H9 (cell line): Measurements from ENCODE around the gene MGAT5. TPM values are rescaled to one million over a fixed set of nuclear protein-coding genes. Genes with fewer than 3 reads are reported as not detected.

Experiments
- DNase-seq: peaks from one replicate; pipeline ENCODE4 v3.0.0-alpha.2; 2017
- H2AFZ ChIP-seq: one replicate; pipeline ENCODE4 v1.6.1; 2013; ENCODE audit warnings: mild to moderate bottlenecking, low read length, control low read depth, moderate library complexity
- H2AK5ac ChIP-seq: 2 replicates; pipeline ENCODE4 v1.6.1; 2013; ENCODE audit warnings: low read length, control low read depth, mixed read lengths; ENCODE audit not compliant: insufficient read length
- H2BK120ac ChIP-seq: one replicate; pipeline ENCODE4 v1.6.1; 2013; ENCODE audit warnings: low read depth, mild to moderate bottlenecking, low read length, control low read depth, inconsistent platforms; ENCODE audit not compliant: poor library complexity, severe bottlenecking
- H2BK12ac ChIP-seq: 2 replicates; pipeline ENCODE4 v1.6.1; 2013; ENCODE audit warnings: low read length, control low read depth, mixed read lengths, low read depth; ENCODE audit not compliant: insufficient read length
- H2BK15ac ChIP-seq: 2 replicates; pipeline ENCODE4 v1.6.1; 2013; ENCODE audit warnings: low read depth, low read length, control low read depth
- H2BK20ac ChIP-seq: one replicate; pipeline ENCODE4 v1.6.1; 2013; ENCODE audit warnings: low read depth, mild to moderate bottlenecking, low read length, control low read depth, inconsistent platforms; ENCODE audit not compliant: poor library complexity, severe bottlenecking
- H2BK5ac ChIP-seq: 2 replicates; pipeline ENCODE4 v1.6.1; 2013; ENCODE audit warnings: low read length, control low read depth, mixed read lengths; ENCODE audit not compliant: insufficient read length
- H3K14ac ChIP-seq: 2 replicates; pipeline ENCODE4 v1.6.1; 2013; ENCODE audit warnings: low read length, control low read depth; ENCODE audit not compliant: insufficient read depth
- H3K18ac ChIP-seq: 2 replicates; pipeline ENCODE4 v1.6.1; 2013; ENCODE audit warnings: low read depth, mild to moderate bottlenecking, mixed read lengths, low read length, control low read depth; ENCODE audit not compliant: insufficient read length
- H3K23ac ChIP-seq: 2 replicates; pipeline ENCODE4 v1.6.1; 2013; ENCODE audit warnings: low read length, control low read depth, mixed read lengths, low read depth; ENCODE audit not compliant: insufficient read length
- H3K23me2 ChIP-seq: 2 replicates; pipeline ENCODE4 v1.6.1; 2013; ENCODE audit warnings: low read depth, mild to moderate bottlenecking, mixed read lengths, low read length, control low read depth; ENCODE audit not compliant: insufficient read length, poor library complexity, severe bottlenecking
- H3K27ac ChIP-seq: 2 replicates; pipeline ENCODE4 v1.5.1; 2013; ENCODE audit warnings: low read length, control low read depth, mixed read lengths, low read depth; ENCODE audit not compliant: insufficient read length
- H3K27me3 ChIP-seq: 2 replicates; pipeline ENCODE4 v1.6.1; 2013; ENCODE audit warnings: low read length, control low read depth, inconsistent platforms; ENCODE audit not compliant: insufficient read depth
- H3K4ac ChIP-seq: 2 replicates; pipeline ENCODE4 v1.6.1; 2013; ENCODE audit warnings: low read depth, mild to moderate bottlenecking, control low read depth, inconsistent platforms, low read length, moderate library complexity
- H3K4me1 ChIP-seq: 2 replicates; pipeline ENCODE4 v1.6.1; 2013; ENCODE audit warnings: low read length, control low read depth, inconsistent platforms; ENCODE audit not compliant: insufficient read depth
- H3K4me2 ChIP-seq: 2 replicates; pipeline ENCODE4 v1.6.1; 2013; ENCODE audit warnings: low read length, control low read depth, mixed read lengths; ENCODE audit not compliant: insufficient read length, insufficient read depth
- H3K56ac ChIP-seq: 2 replicates; pipeline ENCODE4 v1.6.1; 2013; ENCODE audit warnings: low read depth, mild to moderate bottlenecking, mixed read lengths, low read length, control low read depth; ENCODE audit not compliant: insufficient read length
- H3K79me1 ChIP-seq: 2 replicates; pipeline ENCODE4 v1.6.1; 2013; ENCODE audit warnings: low read depth, mild to moderate bottlenecking, moderate library complexity, low read length, control low read depth, inconsistent platforms; ENCODE audit not compliant: insufficient read depth, poor library complexity, severe bottlenecking
- H3K79me2 ChIP-seq: 2 replicates; pipeline ENCODE4 v1.6.1; 2013; ENCODE audit warnings: low read length, control low read depth, inconsistent platforms; ENCODE audit not compliant: insufficient read depth
- H3K9ac ChIP-seq: 2 replicates; pipeline ENCODE4 v1.6.1; 2013; ENCODE audit warnings: low read length, control low read depth, mixed read lengths; ENCODE audit not compliant: insufficient read length; ENCODE audit errors: extremely low read depth
- H3K9me3 ChIP-seq: one replicate; pipeline ENCODE4 v1.6.1; 2013; ENCODE audit warnings: low read depth, low read length, inconsistent platforms; ENCODE audit not compliant: control insufficient read depth
- H3T11ph ChIP-seq: one replicate; pipeline ENCODE4 v1.6.1; 2013; ENCODE audit warnings: mild to moderate bottlenecking, low read length, control low read depth, inconsistent platforms
- H4K20me1 ChIP-seq: one replicate; pipeline ENCODE4 v1.6.1; 2013; ENCODE audit not compliant: control insufficient read depth, insufficient read length, insufficient read depth
- H4K5ac ChIP-seq: 2 replicates; pipeline ENCODE4 v1.6.1; 2013; ENCODE audit warnings: low read depth, mild to moderate bottlenecking, mixed read lengths, low read length, control low read depth; ENCODE audit not compliant: insufficient read length
- H4K8ac ChIP-seq: replicated peaks from 2 replicates; pipeline ENCODE4 v1.6.1; 2013; ENCODE audit warnings: low read length, control low read depth, mixed read lengths, low read depth; ENCODE audit not compliant: insufficient read length
- H4K91ac ChIP-seq: 2 replicates; pipeline ENCODE4 v1.6.1; 2013; ENCODE audit warnings: low read depth, mild to moderate bottlenecking, moderate library complexity, mixed read lengths, low read length, control low read depth; ENCODE audit not compliant: insufficient read length
- H3K27ac Mint-ChIP-seq, 3 experiments: 2 replicates in 2 of 3; 3 replicates in 1 of 3; pipeline ENCODE4 v1.8.0; 2020 to 2021; ENCODE audit warnings: mixed read lengths in 3 of 3, mild to moderate bottlenecking in 1 of 3, moderate library complexity in 1 of 3
- H3K27me3 Mint-ChIP-seq: 2 replicates; pipeline ENCODE4 v1.8.0; 2021; ENCODE audit warnings: low read depth, mild to moderate bottlenecking, moderate library complexity, mixed read lengths
- H3K36me3 Mint-ChIP-seq, 3 experiments: 2 replicates in 2 of 3; 3 replicates in 1 of 3; pipeline ENCODE4 v1.8.0; 2020 to 2021; ENCODE audit warnings: low read depth in 3 of 3, mixed read lengths in 3 of 3; ENCODE audit not compliant: insufficient read depth in 1 of 3
- H3K4me1 Mint-ChIP-seq, 2 experiments: 2 replicates each; pipeline ENCODE4 v1.8.0; 2020; ENCODE audit warnings: mixed read lengths in 2 of 2
- H3K4me3 Mint-ChIP-seq, 2 experiments: 2 replicates in 1 of 2; 3 replicates in 1 of 2; pipeline ENCODE4 v1.8.0; 2020 to 2021; ENCODE audit warnings: mild to moderate bottlenecking in 2 of 2, mixed read lengths in 2 of 2, moderate library complexity in 1 of 2
- H3K9me3 Mint-ChIP-seq, 2 experiments: 2 replicates in 1 of 2; 3 replicates in 1 of 2; pipeline ENCODE4 v1.8.0; 2020; ENCODE audit warnings: mild to moderate bottlenecking in 2 of 2, mixed read lengths in 2 of 2, moderate library complexity in 1 of 2
- WGBS: extraction: QIAGEN DNeasy Blood & Tissue Kit; methylation state at CpG from one replicate; pipeline ENCODE4 v1.1.7; 2013; ENCODE audit warnings: missing lambda C conversion rate, low lambda C conversion rate, mixed read lengths; ENCODE audit not compliant: insufficient read length; ENCODE audit errors: extremely low coverage; 5-methylcytosine and 5-hydroxymethylcytosine counted together
- total RNA-seq: library from RNA; stranded (reverse); gene quantifications from 2 replicates; pipeline ENCODE4 v1.2.1, GENCODE V29; 2021
- TF ChIP-seq, protein P1 (sequence below): fragments of 200-600 bp; sonication (generic); conservative IDR thresholded peaks from 3 replicates; pipeline ENCODE4 v1.8.0; 2021; ENCODE audit warnings: antibody characterized with exemption, mild to moderate bottlenecking

MGAT5 gene
- total RNA-seq, 1 experiment from 2014 or later: 25.7 TPM

DNA sequence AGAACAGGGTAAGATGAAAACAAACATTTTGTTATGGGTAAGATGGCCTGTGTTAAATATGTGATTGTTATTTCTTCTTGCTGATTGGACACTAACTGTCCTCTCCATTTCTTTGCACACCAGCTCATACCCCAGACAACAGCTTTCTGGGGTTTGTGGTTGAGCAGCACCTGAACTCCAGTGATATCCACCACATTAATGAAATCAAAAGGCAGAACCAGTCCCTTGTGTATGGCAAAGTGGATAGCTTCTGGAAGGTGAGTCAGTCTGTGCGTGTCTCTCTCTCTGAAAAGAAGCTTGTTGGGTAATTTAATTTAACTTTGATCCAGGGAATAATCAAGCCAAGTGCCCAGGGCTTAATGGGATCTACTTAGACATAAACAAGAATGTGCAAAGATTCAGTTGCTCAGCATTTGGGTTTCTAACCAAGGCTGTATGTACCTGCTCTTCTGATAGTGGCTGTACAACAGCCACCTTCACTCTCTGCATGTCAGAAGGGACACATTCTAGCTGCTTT lies 108.3 kb downstream of the MGAT5 start:
- H3K4ac ChIP-seq: no peak overlapping the region
- H3K27me3 ChIP-seq: no peaks in the 10 kb centered on the region
- H2BK5ac ChIP-seq: no peak overlapping the region
- no peak overlapping the region for H3K4me3 Mint-ChIP-seq
- H2BK15ac ChIP-seq: no peak overlapping the region
- H3K79me2 ChIP-seq: no peaks in the 10 kb centered on the region
- H2BK20ac ChIP-seq: no peak overlapping the region
- H3K23me2 ChIP-seq: no peaks in the 10 kb centered on the region
- no peak overlapping the region for H2AFZ ChIP-seq
- H3K4me1 Mint-ChIP-seq: peaks cover 14 to 16% of the 10 kb centered on the region in 2 experiments
- H2BK120ac ChIP-seq: no peak overlapping the region
- H4K5ac ChIP-seq: no peak overlapping the region
- H3K56ac ChIP-seq: no peak overlapping the region
- no peak overlapping the region for H2BK12ac ChIP-seq
- H3T11ph ChIP-seq: no peak overlapping the region
- no peaks in the 10 kb centered on the region for H3K4me1 ChIP-seq
- no CpG with 5 or more reads among the region's 1 CpG for WGBS
- H3K23ac ChIP-seq: no peak overlapping the region
- no peaks in the 10 kb centered on the region for H3K27me3 Mint-ChIP-seq
- no peak overlapping the region for H3K9ac ChIP-seq
- H3K9me3 ChIP-seq: no peaks in the 10 kb centered on the region
- TF ChIP-seq, protein P1, sequence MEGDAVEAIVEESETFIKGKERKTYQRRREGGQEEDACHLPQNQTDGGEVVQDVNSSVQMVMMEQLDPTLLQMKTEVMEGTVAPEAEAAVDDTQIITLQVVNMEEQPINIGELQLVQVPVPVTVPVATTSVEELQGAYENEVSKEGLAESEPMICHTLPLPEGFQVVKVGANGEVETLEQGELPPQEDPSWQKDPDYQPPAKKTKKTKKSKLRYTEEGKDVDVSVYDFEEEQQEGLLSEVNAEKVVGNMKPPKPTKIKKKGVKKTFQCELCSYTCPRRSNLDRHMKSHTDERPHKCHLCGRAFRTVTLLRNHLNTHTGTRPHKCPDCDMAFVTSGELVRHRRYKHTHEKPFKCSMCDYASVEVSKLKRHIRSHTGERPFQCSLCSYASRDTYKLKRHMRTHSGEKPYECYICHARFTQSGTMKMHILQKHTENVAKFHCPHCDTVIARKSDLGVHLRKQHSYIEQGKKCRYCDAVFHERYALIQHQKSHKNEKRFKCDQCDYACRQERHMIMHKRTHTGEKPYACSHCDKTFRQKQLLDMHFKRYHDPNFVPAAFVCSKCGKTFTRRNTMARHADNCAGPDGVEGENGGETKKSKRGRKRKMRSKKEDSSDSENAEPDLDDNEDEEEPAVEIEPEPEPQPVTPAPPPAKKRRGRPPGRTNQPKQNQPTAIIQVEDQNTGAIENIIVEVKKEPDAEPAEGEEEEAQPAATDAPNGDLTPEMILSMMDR: no peak
- peak overlapping the region in 1 of 3 experiments; percentile 65; a peak in 2 of 7 replicates for H3K27ac Mint-ChIP-seq
- no peak overlapping the region for H3K27ac ChIP-seq
- H3K9me3 Mint-ChIP-seq: no peaks in the 10 kb centered on the region
- no peak overlapping the region for H3K18ac ChIP-seq
- peaks cover 0 to 10% (median 0%) of the 10 kb centered on the region in 3 experiments; a peak in 5 of 7 replicates for H3K36me3 Mint-ChIP-seq
- H4K20me1 ChIP-seq: no peaks in the 10 kb centered on the region
- H4K91ac ChIP-seq: no peak overlapping the region
- H2AK5ac ChIP-seq: no peak overlapping the region
- H3K14ac ChIP-seq: no peak overlapping the region
- no peak overlapping the region for H4K8ac ChIP-seq
- no peaks in the 10 kb centered on the region for H3K79me1 ChIP-seq
- no peak overlapping the region for H3K4me2 ChIP-seq
- DNase-seq: no peak
